ENCODE data around the gene BAIAP3.

The BAIAP3 gene

DNA sequence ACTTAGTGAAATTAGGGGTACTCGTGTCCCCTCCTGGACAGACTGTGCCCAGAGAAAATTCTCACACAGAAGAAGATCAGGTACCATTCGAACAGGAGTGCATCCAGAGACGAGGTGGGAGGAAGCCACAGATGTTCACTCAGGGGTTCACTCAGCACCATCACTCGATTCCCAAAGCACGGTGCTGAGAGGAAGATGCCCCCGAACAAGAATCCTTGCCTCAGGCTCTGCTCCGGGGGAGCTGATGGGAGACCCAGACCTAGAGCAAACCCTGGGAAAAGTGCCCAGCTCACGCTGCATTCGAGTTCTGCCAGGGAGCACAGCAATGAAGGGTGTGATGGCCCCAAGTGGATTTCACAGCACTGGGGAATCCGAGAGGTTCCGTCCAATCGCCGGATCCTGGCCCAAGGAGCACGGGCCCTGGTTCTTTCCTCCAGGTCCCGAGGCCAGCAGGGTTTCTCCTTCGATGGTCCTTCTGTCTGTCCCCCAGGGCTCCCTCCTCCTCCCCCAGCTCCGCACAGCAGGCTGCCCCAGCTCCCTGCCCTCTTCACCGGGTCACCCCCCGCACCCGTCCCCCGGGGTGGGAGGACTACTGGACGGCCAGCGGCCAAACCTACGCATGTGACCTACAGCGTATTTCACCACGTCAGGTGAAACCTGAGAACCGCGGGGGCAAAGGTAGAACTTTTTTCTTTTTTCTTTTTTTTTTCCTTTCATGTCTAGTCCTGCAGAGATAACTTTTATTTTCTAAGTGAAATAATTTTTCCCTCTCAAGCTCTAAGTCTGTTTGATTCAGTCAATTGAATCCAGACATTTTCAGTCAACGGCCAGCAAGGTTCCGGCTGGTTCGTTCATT lies 34.2 kb upstream of the BAIAP3 start:
- DNase-seq (ENCODE audit: extremely low spot score, insufficient read length, low read depth) = no peak
- FAIRE-seq = no peak

DNA sequence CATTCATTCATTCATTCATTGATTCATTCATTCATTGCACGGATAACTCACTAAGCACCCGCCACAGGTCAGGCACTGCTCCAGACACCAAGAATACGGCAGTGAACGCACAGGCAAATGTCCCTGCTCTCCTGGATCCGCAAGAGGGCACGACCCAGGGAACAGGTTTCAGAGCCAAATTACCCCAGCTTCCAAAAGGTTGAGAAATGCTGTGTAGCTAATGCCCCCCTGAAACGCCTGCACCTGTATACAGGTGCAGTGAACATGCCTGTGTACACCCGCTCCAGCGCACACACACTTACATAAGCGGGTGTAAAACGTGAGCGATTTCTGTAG lies 33.6 kb upstream of the BAIAP3 start:
- DNase-seq (ENCODE audit: extremely low spot score, insufficient read length, low read depth) = no peak
- no peak for FAIRE-seq

- FAIRE-seq (no peak), DNase-seq (ENCODE audit: extremely low spot score, insufficient read length, low read depth) (no peak)
These were observed 32.6 kb upstream of the BAIAP3 start for GRCh38 chr16:1300664-1301476.

GRCh38 chr16:1301562-1301961 lies 31.9 kb upstream of the BAIAP3 start:
- FAIRE-seq = no peak
- DNase-seq (ENCODE audit: extremely low spot score, insufficient read length, low read depth) = no peak

- FAIRE-seq (no peak), DNase-seq (ENCODE audit: extremely low spot score, insufficient read length, low read depth) (no peak)
These were observed 27.6 kb upstream of the BAIAP3 start for GRCh38 chr16:1305823-1306222.

DNA sequence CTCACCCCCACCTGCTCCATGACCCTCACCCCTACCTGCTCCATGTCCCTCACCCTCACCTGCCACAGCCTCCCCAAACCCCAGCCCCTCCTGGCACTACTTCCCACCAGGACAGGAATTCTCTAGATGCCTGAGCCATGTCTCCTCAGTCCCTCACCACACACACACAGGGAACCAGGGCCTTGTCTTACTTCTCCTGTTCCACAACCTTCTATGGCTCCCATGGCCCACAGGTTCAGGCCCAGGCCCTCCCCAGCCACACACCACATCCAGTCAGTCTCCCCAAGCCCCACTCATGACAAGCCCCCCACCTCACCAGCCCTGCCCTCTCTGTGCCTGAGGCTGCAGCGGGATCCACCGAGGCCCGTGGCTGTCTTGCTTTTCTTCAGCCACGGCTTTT lies 27.1 kb upstream of the BAIAP3 start:
- FAIRE-seq (no peak), DNase-seq (ENCODE audit: extremely low spot score, insufficient read length, low read depth) (no peak)

GRCh38 chr16:1308036-1308976 lies 25.1 kb upstream of the BAIAP3 start:
- FAIRE-seq (peak; percentile 15), DNase-seq (ENCODE audit: extremely low spot score, insufficient read length, low read depth) (no peak)

DNA sequence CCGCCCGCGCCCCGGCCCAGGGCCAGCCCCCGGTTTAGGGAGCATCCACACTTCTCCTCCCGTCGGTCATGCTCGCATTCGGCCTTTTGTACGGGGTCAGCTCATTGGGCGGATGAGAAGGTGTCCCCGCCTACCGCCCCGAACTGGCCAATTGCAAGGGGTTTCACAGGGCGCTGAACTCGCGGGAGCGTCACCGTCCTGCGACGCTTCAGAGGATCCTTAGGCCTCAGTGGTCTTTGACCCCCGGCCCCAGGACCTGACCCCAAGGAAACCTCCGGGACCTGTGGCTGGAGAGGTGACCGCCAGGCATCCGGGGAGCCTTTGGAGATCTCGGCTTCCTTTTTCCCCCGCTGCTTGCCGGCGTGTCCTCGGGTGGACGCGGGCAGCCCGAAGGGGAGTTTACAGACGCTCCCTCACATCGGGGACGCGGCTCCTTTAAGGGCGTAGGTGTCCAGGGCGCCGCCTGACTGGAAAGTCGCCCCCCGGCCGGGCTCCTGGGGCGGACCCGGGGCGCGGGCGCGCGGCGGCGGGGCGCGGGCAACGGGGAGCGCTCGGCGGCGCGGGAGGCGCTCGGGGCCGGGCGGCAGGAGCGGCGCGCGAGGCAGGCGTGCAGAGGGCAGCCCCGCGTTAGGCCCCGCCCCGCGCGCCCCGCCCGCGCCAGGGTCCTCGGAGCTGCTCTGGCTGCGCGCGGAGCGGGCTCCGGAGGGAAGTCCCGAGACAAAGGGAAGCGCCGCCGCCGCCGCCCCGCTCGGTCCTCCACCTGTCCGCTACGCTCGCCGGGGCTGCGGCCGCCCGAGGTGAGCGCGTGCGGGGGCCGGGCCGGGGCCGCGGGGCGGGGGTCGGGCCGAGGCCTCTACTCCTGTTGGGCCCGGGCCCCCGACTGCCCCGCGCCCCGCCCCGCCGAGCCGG lies 24.2 kb upstream of the BAIAP3 start, which contains the start of gene UBE2I:
Gene UBE2I, plus strand, starts transcription at position 660 of the 909 bp plus-strand sequence. CDS start 4,395 bp downstream, outside the sequence.
- FAIRE-seq = peak; percentile 98
- DNase-seq (ENCODE audit: extremely low spot score, insufficient read length, low read depth) = peak; percentile 79

GRCh38 chr16:1309888-1310831 lies 23.3 kb upstream of the BAIAP3 start:
- no peak for DNase-seq (ENCODE audit: extremely low spot score, insufficient read length, low read depth)
- no peak for FAIRE-seq

- no peak for DNase-seq (ENCODE audit: extremely low spot score, insufficient read length, low read depth)
- FAIRE-seq = peak; percentile 73
These were observed 22.6 kb upstream of the BAIAP3 start for GRCh38 chr16:1310832-1311200.

GRCh38 chr16:1311212-1311737 lies 22.2 kb upstream of the BAIAP3 start:
- FAIRE-seq (no peak), DNase-seq (ENCODE audit: extremely low spot score, insufficient read length, low read depth) (no peak)

- no peak for DNase-seq (ENCODE audit: extremely low spot score, insufficient read length, low read depth)
- no peak for FAIRE-seq
These were observed 21.5 kb upstream of the BAIAP3 start for GRCh38 chr16:1311738-1312466.

DNA sequence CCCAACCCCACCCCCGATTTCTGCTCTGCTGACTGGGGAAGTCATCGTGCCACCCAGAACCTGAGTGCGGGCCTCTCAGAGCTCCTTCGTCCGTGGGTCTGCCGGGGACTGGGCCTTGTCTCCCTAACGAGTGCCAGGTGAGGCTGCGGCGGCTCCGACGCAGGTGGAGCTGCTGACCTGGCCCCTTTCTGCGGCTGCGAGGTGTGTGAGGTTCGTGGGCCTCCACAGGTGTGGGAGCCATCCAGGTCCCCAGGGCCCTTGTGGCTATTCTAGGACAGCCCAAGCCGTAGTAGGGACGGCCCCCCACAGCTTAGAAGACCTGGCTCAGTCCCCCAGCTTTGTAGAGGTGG lies 21.0 kb upstream of the BAIAP3 start:
- no peak for FAIRE-seq

GRCh38 chr16:1312903-1313302 lies 20.5 kb upstream of the BAIAP3 start:
- FAIRE-seq (no peak), DNase-seq (ENCODE audit: extremely low spot score, insufficient read length, low read depth) (no peak)

More for the DNA sequence above, 21.0 kb upstream of the BAIAP3 start:
- no peak for DNase-seq (ENCODE audit: extremely low spot score, insufficient read length, low read depth)

- DNase-seq (ENCODE audit: extremely low spot score, insufficient read length, low read depth) (no peak), FAIRE-seq (no peak)
These were observed 19.6 kb upstream of the BAIAP3 start for GRCh38 chr16:1313721-1314369.

GRCh38 chr16:1314399-1315068 lies 18.9 kb upstream of the BAIAP3 start:
- no peak for FAIRE-seq
- no peak for DNase-seq (ENCODE audit: extremely low spot score, insufficient read length, low read depth)
